ENCODE measurements around the gene ARHGEF25.

- TF ChIP-seq SMC3 (IDR thresholded peaks at IDR 0.05) (no peak), POLR2AphosphoS2 (conservative IDR thresholded peaks at IDR 0.05; ENCODE audit: low read length) (no peak), ZFP36 (IDR thresholded peaks at IDR 0.05; ENCODE audit: borderline replicate concordance, partially characterized antibody) (no peak), CTCF (IDR thresholded peaks at IDR 0.05) (no peak), MYC (IDR thresholded peaks at IDR 0.05; ENCODE audit: borderline replicate concordance, low read length) (no peak; the same call in 1 of the 2 replicates), HOXA7 (CRISPR knock-in tag; IDR thresholded peaks at IDR 0.05) (no peak), RCOR1 (IDR thresholded peaks at IDR 0.05; ENCODE audit: low read depth, low read length) (no peak)
Measured at GRCh38 chr12:57611108-57611826, at the start of gene ARHGEF25.

Measured in A549 (cell line).